ENCODE data around the gene VSIG1.

Gene VSIG1

GRCh38 chrX:108025376-108025775 lies 19.5 kb upstream of the VSIG1 start:
- Histone ChIP-seq H3K23ac (ENCODE audit: low read length in 2 of 2) (no peak overlapping the region), H3K4me1 (ENCODE audit: control insufficient read depth, insufficient read depth, low read depth, low read length) (no peaks in the 10 kb centered on the region), H2BK120ac (ENCODE audit: low read depth, low read length) (no peak overlapping the region), H3K36me3 (ENCODE audit: control insufficient read depth in 1 of 2, insufficient read depth in 2 of 2, low read depth in 1 of 2, low read length in 2 of 2) (no peaks in the 10 kb centered on the region), H3K4me3 (ENCODE audit: insufficient read depth in 1 of 2, low read depth in 1 of 2, low read length in 2 of 2) (no peak overlapping the region), H3K79me1 (replicated peaks; ENCODE audit: low read length, poor library complexity, severe bottlenecking) (no peaks in the 10 kb centered on the region), H3K4ac (ENCODE audit: low read depth in 1 of 2, low read length in 2 of 2) (no peak overlapping the region), H2AK5ac (ENCODE audit: low read length, severe bottlenecking) (no peak overlapping the region), H3K4me2 (ENCODE audit: low read length, poor library complexity, severe bottlenecking) (no peak overlapping the region), H2BK5ac (ENCODE audit: low read depth, low read length, poor library complexity, severe bottlenecking) (no peak overlapping the region), H4K91ac (ENCODE audit: low read length) (no peak overlapping the region), H3K27me3 (ENCODE audit: control insufficient read depth in 1 of 2, insufficient read depth in 1 of 2, low read length in 2 of 2) (peaks cover 0 to 42% of the 10 kb centered on the region in 2 experiments), H3K18ac (ENCODE audit: low read depth in 1 of 2, low read length in 2 of 2) (no peak overlapping the region), H2BK12ac (ENCODE audit: low read length in 2 of 2) (no peak overlapping the region), H3K9ac (ENCODE audit: low read length) (no peak overlapping the region), H2BK15ac (ENCODE audit: low read depth, poor library complexity, severe bottlenecking) (no peak overlapping the region), H2AFZ (ENCODE audit: low read depth, low read length) (no peak overlapping the region), H3K9me3 (ENCODE audit: control insufficient read depth, low read length) (no peaks in the 10 kb centered on the region), H3K14ac (ENCODE audit: low read length in 2 of 2) (no peak overlapping the region), H4K8ac (ENCODE audit: low read length) (no peak overlapping the region), H3K27ac (ENCODE audit: low read length, poor library complexity, severe bottlenecking) (no peak overlapping the region)
- DNase-seq: no peak
- no CpG with 5 or more reads among the region's 1 CpG for WGBS

GRCh38 chrX:108025954-108026600 lies 18.8 kb upstream of the VSIG1 start:
- Histone ChIP-seq H4K91ac (ENCODE audit: low read length) (no peak overlapping the region), H3K36me3 (ENCODE audit: control insufficient read depth in 1 of 2, insufficient read depth in 2 of 2, low read depth in 1 of 2, low read length in 2 of 2) (no peaks in the 10 kb centered on the region), H2BK120ac (ENCODE audit: low read depth, low read length) (no peak overlapping the region), H2AK5ac (ENCODE audit: low read length, severe bottlenecking) (no peak overlapping the region), H3K9me3 (ENCODE audit: control insufficient read depth, low read length) (no peaks in the 10 kb centered on the region), H4K8ac (ENCODE audit: low read length) (no peak overlapping the region), H3K4me1 (ENCODE audit: control insufficient read depth, insufficient read depth, low read depth, low read length) (no peaks in the 10 kb centered on the region), H3K4me2 (ENCODE audit: low read length, poor library complexity, severe bottlenecking) (no peak overlapping the region), H3K4me3 (ENCODE audit: insufficient read depth in 1 of 2, low read depth in 1 of 2, low read length in 2 of 2) (no peak overlapping the region), H3K4ac (ENCODE audit: low read depth in 1 of 2, low read length in 2 of 2) (no peak overlapping the region), H2BK12ac (ENCODE audit: low read length in 2 of 2) (no peak overlapping the region), H3K14ac (ENCODE audit: low read length in 2 of 2) (no peak overlapping the region), H3K23ac (ENCODE audit: low read length in 2 of 2) (no peak overlapping the region), H2BK5ac (ENCODE audit: low read depth, low read length, poor library complexity, severe bottlenecking) (no peak overlapping the region), H3K18ac (ENCODE audit: low read depth in 1 of 2, low read length in 2 of 2) (no peak overlapping the region), H3K79me1 (replicated peaks; ENCODE audit: low read length, poor library complexity, severe bottlenecking) (no peaks in the 10 kb centered on the region), H2AFZ (ENCODE audit: low read depth, low read length) (no peak overlapping the region), H3K9ac (ENCODE audit: low read length) (no peak overlapping the region), H3K27ac (ENCODE audit: low read length, poor library complexity, severe bottlenecking) (no peak overlapping the region), H3K27me3 (ENCODE audit: control insufficient read depth in 1 of 2, insufficient read depth in 1 of 2, low read length in 2 of 2) (peaks cover 0 to 37% of the 10 kb centered on the region in 2 experiments), H2BK15ac (ENCODE audit: low read depth, poor library complexity, severe bottlenecking) (no peak overlapping the region)
- 25% methylated on average over 2 of the region's 2 CpGs for WGBS
- no peak for DNase-seq

DNA sequence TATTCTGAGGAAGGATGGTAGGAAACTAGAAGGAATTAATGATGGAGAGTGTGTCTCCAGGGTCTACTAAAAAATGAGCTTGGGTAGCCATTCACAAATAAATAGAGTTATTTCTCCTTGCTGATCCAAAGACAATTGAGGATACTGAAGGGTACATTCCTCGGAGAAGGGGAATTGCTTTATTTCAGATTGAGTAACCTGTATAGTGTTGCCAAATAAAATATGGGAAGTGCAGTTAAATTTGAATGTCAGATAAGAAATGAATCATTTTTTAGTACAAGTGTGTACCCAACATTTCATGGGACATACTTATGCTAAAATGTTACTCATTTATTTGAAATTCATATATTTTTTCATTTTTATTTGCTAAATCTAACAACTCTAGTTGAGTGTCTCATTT lies 16.0 kb upstream of the VSIG1 start:
- H3K4me3 ChIP-seq (ENCODE audit: insufficient read depth in 1 of 2, low read depth in 1 of 2, low read length in 2 of 2): no peak overlapping the region
- H2BK15ac ChIP-seq (ENCODE audit: low read depth, poor library complexity, severe bottlenecking): no peak overlapping the region
- no peak overlapping the region for H3K27ac ChIP-seq (ENCODE audit: low read length, poor library complexity, severe bottlenecking)
- H4K8ac ChIP-seq (ENCODE audit: low read length): no peak overlapping the region
- H4K91ac ChIP-seq (ENCODE audit: low read length): no peak overlapping the region
- H3K4me1 ChIP-seq (ENCODE audit: control insufficient read depth, insufficient read depth, low read depth, low read length): no peaks in the 10 kb centered on the region
- no peak overlapping the region for H3K23ac ChIP-seq (ENCODE audit: low read length in 2 of 2)
- H2BK120ac ChIP-seq (ENCODE audit: low read depth, low read length): no peak overlapping the region
- no peak overlapping the region for H2AK5ac ChIP-seq (ENCODE audit: low read length, severe bottlenecking)
- no peak overlapping the region for H3K14ac ChIP-seq (ENCODE audit: low read length in 2 of 2)
- no peaks in the 10 kb centered on the region for H3K79me1 ChIP-seq (replicated peaks; ENCODE audit: low read length, poor library complexity, severe bottlenecking)
- no peak overlapping the region for H3K4ac ChIP-seq (ENCODE audit: low read depth in 1 of 2, low read length in 2 of 2)
- H2BK5ac ChIP-seq (ENCODE audit: low read depth, low read length, poor library complexity, severe bottlenecking): no peak overlapping the region
- no peak overlapping the region for H3K18ac ChIP-seq (ENCODE audit: low read depth in 1 of 2, low read length in 2 of 2)
- no peaks in the 10 kb centered on the region for H3K9me3 ChIP-seq (ENCODE audit: control insufficient read depth, low read length)
- WGBS: 100% methylated on average over 1 of the region's 1 CpG
- H3K4me2 ChIP-seq (ENCODE audit: low read length, poor library complexity, severe bottlenecking): no peak overlapping the region
- no peak overlapping the region for H2AFZ ChIP-seq (ENCODE audit: low read depth, low read length)
- peaks cover 0 to 46% of the 10 kb centered on the region in 2 experiments for H3K27me3 ChIP-seq (ENCODE audit: control insufficient read depth in 1 of 2, insufficient read depth in 1 of 2, low read length in 2 of 2)
- H3K36me3 ChIP-seq (ENCODE audit: control insufficient read depth in 1 of 2, insufficient read depth in 2 of 2, low read depth in 1 of 2, low read length in 2 of 2): no peaks in the 10 kb centered on the region
- H3K9ac ChIP-seq (ENCODE audit: low read length): no peak overlapping the region
- no peak for DNase-seq
- H2BK12ac ChIP-seq (ENCODE audit: low read length in 2 of 2): no peak overlapping the region

DNA sequence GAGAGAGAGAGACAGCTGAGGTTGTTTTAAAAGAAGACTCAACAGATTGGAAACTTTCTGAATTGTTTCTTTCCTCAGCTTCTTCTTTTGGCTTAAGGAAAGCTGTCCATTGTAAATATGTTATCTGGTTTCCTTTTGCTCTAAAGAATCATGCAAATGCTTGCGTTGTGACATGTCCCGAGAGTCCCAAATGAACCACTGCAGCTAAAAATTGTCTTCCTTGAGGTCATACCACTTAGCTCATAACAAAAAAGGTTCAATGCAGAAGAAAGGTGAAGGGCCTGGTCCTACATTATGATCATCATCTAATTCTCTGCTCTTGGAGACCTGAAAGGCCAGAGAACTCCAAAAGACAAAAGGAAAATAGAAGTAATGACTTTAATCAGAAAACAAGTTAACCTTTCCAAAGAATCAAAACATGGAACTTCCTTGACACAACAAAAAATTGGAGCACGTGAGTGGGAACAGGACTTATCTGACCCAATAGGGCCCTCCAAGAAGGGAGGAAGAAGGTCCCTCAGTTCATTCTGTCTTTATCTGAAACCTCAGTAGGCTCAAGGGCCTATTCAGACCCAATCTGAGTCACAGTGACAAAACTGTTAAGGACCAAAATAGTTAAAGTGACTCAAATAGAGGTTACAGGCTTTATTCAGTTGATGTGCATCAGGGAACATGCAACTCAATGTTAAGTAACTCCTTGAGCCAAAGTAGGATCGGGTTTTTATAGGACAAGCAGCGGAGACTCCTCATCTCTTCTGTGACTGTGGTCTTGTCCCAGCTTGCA lies 14.7 kb upstream of the VSIG1 start:
- no peak overlapping the region for H3K4ac ChIP-seq (ENCODE audit: low read depth in 1 of 2, low read length in 2 of 2)
- H3K9me3 ChIP-seq (ENCODE audit: control insufficient read depth, low read length): no peaks in the 10 kb centered on the region
- 97% methylated on average over 5 of the region's 5 CpGs for WGBS

More for the DNA sequence above, 14.7 kb upstream of the VSIG1 start:
- H3K18ac ChIP-seq (ENCODE audit: low read depth in 1 of 2, low read length in 2 of 2): no peak overlapping the region
- no peak overlapping the region for H2BK12ac ChIP-seq (ENCODE audit: low read length in 2 of 2)
- H3K4me3 ChIP-seq (ENCODE audit: insufficient read depth in 1 of 2, low read depth in 1 of 2, low read length in 2 of 2): no peak overlapping the region
- no peak overlapping the region for H3K23ac ChIP-seq (ENCODE audit: low read length in 2 of 2)
- H3K36me3 ChIP-seq (ENCODE audit: control insufficient read depth in 1 of 2, insufficient read depth in 2 of 2, low read depth in 1 of 2, low read length in 2 of 2): no peaks in the 10 kb centered on the region
- no peaks in the 10 kb centered on the region for H3K4me1 ChIP-seq (ENCODE audit: control insufficient read depth, insufficient read depth, low read depth, low read length)
- no peak for DNase-seq
- no peaks in the 10 kb centered on the region for H3K79me1 ChIP-seq (replicated peaks; ENCODE audit: low read length, poor library complexity, severe bottlenecking)
- H4K91ac ChIP-seq (ENCODE audit: low read length): no peak overlapping the region
- no peak overlapping the region for H3K9ac ChIP-seq (ENCODE audit: low read length)
- H2BK15ac ChIP-seq (ENCODE audit: low read depth, poor library complexity, severe bottlenecking): no peak overlapping the region
- H4K8ac ChIP-seq (ENCODE audit: low read length): no peak overlapping the region
- no peak overlapping the region for H3K27ac ChIP-seq (ENCODE audit: low read length, poor library complexity, severe bottlenecking)
- no peak overlapping the region for H3K4me2 ChIP-seq (ENCODE audit: low read length, poor library complexity, severe bottlenecking)
- H2BK120ac ChIP-seq (ENCODE audit: low read depth, low read length): no peak overlapping the region
- no peak overlapping the region for H3K14ac ChIP-seq (ENCODE audit: low read length in 2 of 2)
- H2BK5ac ChIP-seq (ENCODE audit: low read depth, low read length, poor library complexity, severe bottlenecking): no peak overlapping the region
- peaks cover 0 to 51% of the 10 kb centered on the region in 2 experiments for H3K27me3 ChIP-seq (ENCODE audit: control insufficient read depth in 1 of 2, insufficient read depth in 1 of 2, low read length in 2 of 2)
- H2AFZ ChIP-seq (ENCODE audit: low read depth, low read length): no peak overlapping the region
- H2AK5ac ChIP-seq (ENCODE audit: low read length, severe bottlenecking): no peak overlapping the region

All from mesenchymal stem cell (in vitro differentiated cells and primary cell).